SK-N-MC (cell line): Measurements from ENCODE around the gene ADAMTSL1.

Experiments used
- EZH2 ChIP-seq: fragments of 200-600 bp; sonication (generic); IDR thresholded peaks from one replicate; pipeline ENCODE4 v1.6.1; 2017; ENCODE audit warnings: antibody characterized with exemption
- FOXP2 ChIP-seq: optimal IDR thresholded peaks from 2 replicates; pipeline ENCODE3; 2011; ENCODE audit warnings: mild to moderate bottlenecking, moderate library complexity; ENCODE audit not compliant: insufficient read depth; ENCODE audit errors: extremely low read length, control extremely low read depth
- POLR2AphosphoS5 ChIP-seq: IDR thresholded peaks from 2 replicates; pipeline ENCODE4 v1.6.1; 2012; ENCODE audit warnings: mild to moderate bottlenecking, low read depth, low read length, borderline replicate concordance

DNA sequence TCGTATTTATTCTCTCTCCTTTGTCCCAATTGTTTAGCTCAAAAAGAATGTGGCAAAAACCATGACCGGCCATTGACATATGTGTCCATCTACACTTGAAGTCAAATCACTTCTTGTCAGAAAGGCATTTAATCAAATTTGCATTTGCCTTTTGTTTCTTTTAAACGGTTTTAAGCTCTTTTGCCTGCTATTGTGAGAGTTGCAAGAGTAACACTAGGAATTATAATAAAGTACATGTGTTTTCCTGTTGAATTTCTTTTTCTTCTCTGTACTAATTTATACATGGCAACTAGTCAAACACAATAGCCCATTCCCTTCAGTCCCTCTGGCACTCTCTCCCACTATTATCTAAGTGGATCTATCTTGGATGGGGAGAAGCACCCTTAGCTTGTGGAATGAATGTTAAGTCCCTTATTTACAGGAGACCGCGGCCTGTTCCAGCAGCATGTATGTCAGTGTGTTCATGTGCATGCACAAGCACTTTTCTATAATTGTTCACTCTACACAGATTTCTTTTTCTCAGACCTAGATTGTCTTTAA is 3.2 kb downstream of the ADAMTSL1 start:
- TF ChIP-seq EZH2 (no peak), FOXP2 (no peak), POLR2AphosphoS5 (no peak)
